ENCODE data around the gene PLCB1.

DNA sequence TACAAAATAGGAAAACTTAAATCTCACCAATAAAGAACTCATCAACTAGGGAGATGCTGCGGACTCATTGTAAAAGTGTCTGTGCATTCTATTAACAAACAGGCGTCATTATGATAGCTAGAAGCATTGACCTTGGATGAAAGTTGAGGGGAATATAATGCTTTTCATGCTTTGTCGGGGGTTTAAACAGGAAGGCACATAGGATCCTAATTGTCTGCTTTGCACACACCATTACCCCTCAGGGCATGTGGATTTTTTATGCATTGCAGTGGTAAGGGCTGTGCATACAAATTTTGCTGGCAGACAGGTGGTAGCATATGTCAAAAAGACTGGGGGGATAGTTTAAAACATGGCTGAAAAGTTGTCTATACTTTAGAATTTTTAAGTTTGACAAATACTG, 488.9 kb downstream of the PLCB1 start:
- TF ChIP-seq, protein P1, sequence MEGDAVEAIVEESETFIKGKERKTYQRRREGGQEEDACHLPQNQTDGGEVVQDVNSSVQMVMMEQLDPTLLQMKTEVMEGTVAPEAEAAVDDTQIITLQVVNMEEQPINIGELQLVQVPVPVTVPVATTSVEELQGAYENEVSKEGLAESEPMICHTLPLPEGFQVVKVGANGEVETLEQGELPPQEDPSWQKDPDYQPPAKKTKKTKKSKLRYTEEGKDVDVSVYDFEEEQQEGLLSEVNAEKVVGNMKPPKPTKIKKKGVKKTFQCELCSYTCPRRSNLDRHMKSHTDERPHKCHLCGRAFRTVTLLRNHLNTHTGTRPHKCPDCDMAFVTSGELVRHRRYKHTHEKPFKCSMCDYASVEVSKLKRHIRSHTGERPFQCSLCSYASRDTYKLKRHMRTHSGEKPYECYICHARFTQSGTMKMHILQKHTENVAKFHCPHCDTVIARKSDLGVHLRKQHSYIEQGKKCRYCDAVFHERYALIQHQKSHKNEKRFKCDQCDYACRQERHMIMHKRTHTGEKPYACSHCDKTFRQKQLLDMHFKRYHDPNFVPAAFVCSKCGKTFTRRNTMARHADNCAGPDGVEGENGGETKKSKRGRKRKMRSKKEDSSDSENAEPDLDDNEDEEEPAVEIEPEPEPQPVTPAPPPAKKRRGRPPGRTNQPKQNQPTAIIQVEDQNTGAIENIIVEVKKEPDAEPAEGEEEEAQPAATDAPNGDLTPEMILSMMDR (conservative IDR thresholded peaks at IDR 0.05 in 1 of 2, IDR thresholded peaks at IDR 0.05 in 1 of 2; ENCODE audit: low read depth in 1 of 2, low read length in 2 of 2) = no peak
- no peak for TF ChIP-seq EZH2 (IDR thresholded peaks at IDR 0.05; ENCODE audit: low read length, missing control alignments)
